HepG2 (cell line): ENCODE results near the gene AGPAT2. TPM values are rescaled to one million over a fixed set of nuclear protein-coding genes. Genes with fewer than 3 reads are reported as not detected.

Experiments
- ATAC-seq: fragments of 200-7000 bp; cut with Tn5 transposase; 3 replicates; pipeline ENCODE4 v1.9.1; 2020; ENCODE audit warnings: mild to moderate bottlenecking, moderate library complexity
- BruUV-seq: library from RNA; stranded (reverse); fragments of 400-500 nt; replicated peaks from 2 replicates; lab custom pipeline; 2021; lab: Mats Ljungman, UMichigan
- CTCF ChIA-PET: fragments of 300-600 bp; formaldehyde crosslinking; extraction: SDS; loops from one replicate; lab custom pipeline; 2021; ENCODE audit warnings: low total read pairs, inconsistent platforms, low intra/inter-chr PET ratio; lab: Yijun Ruan, JAX
- POLR2A ChIA-PET: fragments of 350-600 bp; sonication (Branson Sonifier 250); formaldehyde crosslinking; loops from one replicate; lab custom pipeline; 2020; ENCODE audit warnings: antibody characterized with exemption, inconsistent platforms; lab: Yijun Ruan, JAX
- DNase-seq: peaks from one replicate; pipeline ENCODE4 v3.0.0-alpha.2; 2015; ENCODE audit warnings: low spot score
- FAIRE-seq: peaks from 3 replicates; lab custom pipeline; 2011; peaks lifted over from hg19 to GRCh38; lab: Jason Lieb, UNC
- H2AFZ ChIP-seq: one replicate; pipeline ENCODE4 v1.6.1; 2011; ENCODE audit warnings: low read length, inconsistent platforms
- H3K27ac ChIP-seq: fragments of 300-600 bp; 3 replicates; pipeline ENCODE4 v1.8.0; 2011; ENCODE audit warnings: mixed run types, mild to moderate bottlenecking, mixed read lengths, low read length, inconsistent platforms; ENCODE audit not compliant: insufficient read depth; ENCODE audit errors: extremely low read length
- H3K27me3 ChIP-seq, 2 experiments: fragments of 200-600 bp in 1 of 2; 2 replicates in 1 of 2; 3 replicates in 1 of 2; pipeline versions ENCODE4 v1.6.0 to v1.8.0; 2011; ENCODE audit warnings: low read length in 2 of 2, mild to moderate bottlenecking in 2 of 2, moderate library complexity in 2 of 2, inconsistent platforms in 1 of 2; ENCODE audit not compliant: insufficient read depth in 2 of 2, control insufficient read depth in 1 of 2
- H3K36me3 ChIP-seq, 2 experiments: fragments of 200-600 bp in 1 of 2; replicated peaks in 1 of 2; 2 replicates in 1 of 2; 3 replicates in 1 of 2; pipeline versions ENCODE4 v1.5.1 to v1.8.0; 2011; ENCODE audit warnings: low read length in 2 of 2, inconsistent platforms in 1 of 2; ENCODE audit not compliant: insufficient read depth in 2 of 2, control insufficient read depth in 1 of 2
- H3K4me1 ChIP-seq: 2 replicates; pipeline ENCODE4 v1.5.1; 2012; ENCODE audit warnings: low read length, inconsistent platforms; ENCODE audit not compliant: insufficient read depth
- H3K4me2 ChIP-seq: 2 replicates; pipeline ENCODE4 v1.6.0; 2011; ENCODE audit warnings: low read depth, low read length, inconsistent platforms
- H3K4me3 ChIP-seq, 3 experiments: fragments of 200-600 bp in 1 of 3; sonication (generic), shearing (Covaris generic) in 1 of 3; replicated peaks in 1 of 3; 2 replicates each; pipeline ENCODE4 v1.5.1; 2011 to 2016; ENCODE audit warnings: low read length in 3 of 3, inconsistent platforms in 2 of 3, low read depth in 2 of 3, mild to moderate bottlenecking in 2 of 3, control low read depth in 1 of 3, mixed read lengths in 1 of 3; ENCODE audit not compliant: insufficient read depth in 1 of 3
- H3K79me2 ChIP-seq: one replicate; pipeline ENCODE4 v1.6.1; 2011; ENCODE audit warnings: low read length, inconsistent platforms; ENCODE audit not compliant: insufficient read depth
- H3K9ac ChIP-seq: 2 replicates; pipeline ENCODE4 v1.6.0; 2011; ENCODE audit warnings: mild to moderate bottlenecking, low read depth, low read length, inconsistent platforms; ENCODE audit not compliant: insufficient read depth
- H3K9me3 ChIP-seq: 2 replicates; pipeline ENCODE4 v1.5.1; 2012; ENCODE audit warnings: mild to moderate bottlenecking, low read length
- H4K20me1 ChIP-seq: 2 replicates; pipeline ENCODE4 v1.6.0; 2011; ENCODE audit warnings: inconsistent platforms, mild to moderate bottlenecking, low read length, moderate library complexity; ENCODE audit not compliant: insufficient read depth
- ATF4 ChIP-seq, 2 experiments: fragments of 450-650 bp in 1 of 2; sonication (generic) in 1 of 2; formaldehyde crosslinking; IDR thresholded peaks; 2 replicates each; pipeline versions ENCODE4 v1.5.0 to v1.8.0; 2020 to 2022; ENCODE audit warnings: mild to moderate bottlenecking in 1 of 2, missing genetic modification reagents in 1 of 2
- BRD4 ChIP-seq: sonication (generic); formaldehyde crosslinking; IDR thresholded peaks from 2 replicates; pipeline ENCODE4 v1.4.0; 2020; ENCODE audit warnings: missing genetic modification reagents
- CREB1 ChIP-seq, 2 experiments: fragments of 450-650 bp in 1 of 2; IDR thresholded peaks; 2 replicates each; pipeline ENCODE4 v1.6.1; 2016 to 2017; ENCODE audit warnings: control low read depth in 1 of 2, mild to moderate bottlenecking in 1 of 2, missing compliant biosample characterization in 1 of 2, missing genetic modification characterization in 1 of 2
- HDAC1 ChIP-seq: sonication (generic); formaldehyde crosslinking; IDR thresholded peaks from 2 replicates; pipeline ENCODE4 v1.5.1; 2020; ENCODE audit warnings: mild to moderate bottlenecking, missing genetic modification reagents
- HNF1A ChIP-seq, 2 experiments: sonication (generic) in 1 of 2; formaldehyde crosslinking in 1 of 2; IDR thresholded peaks; 2 replicates each; pipeline versions ENCODE4 v1.4.0 to v1.6.1; 2016 to 2020; ENCODE audit warnings: borderline replicate concordance in 1 of 2, low read depth in 1 of 2, mild to moderate bottlenecking in 1 of 2, missing genetic modification reagents in 1 of 2
- KLF13 ChIP-seq: sonication (generic); formaldehyde crosslinking; IDR thresholded peaks from 2 replicates; pipeline ENCODE4 v1.4.0; 2020; ENCODE audit warnings: mild to moderate bottlenecking, missing genetic modification reagents
- U2AF1 ChIP-seq: fragments of 200-400 bp; formaldehyde crosslinking; optimal IDR thresholded peaks from 2 replicates; pipeline ENCODE3; 2017; ENCODE audit warnings: mild to moderate bottlenecking, low read depth, low read length
- ZBTB34 ChIP-seq: sonication (generic); formaldehyde crosslinking; IDR thresholded peaks from 2 replicates; pipeline ENCODE4 v1.8.0; 2022; ENCODE audit warnings: mild to moderate bottlenecking, missing genetic modification reagents
- ZBTB39 ChIP-seq: sonication (generic); formaldehyde crosslinking; IDR thresholded peaks from 2 replicates; pipeline ENCODE4 v1.5.0; 2020; ENCODE audit warnings: missing genetic modification reagents
- ZBTB49 ChIP-seq: sonication (generic); formaldehyde crosslinking; IDR thresholded peaks from 2 replicates; pipeline ENCODE4 v1.4.0; 2020; ENCODE audit warnings: missing genetic modification reagents, borderline replicate concordance
- ZFP36 ChIP-seq: fragments of 150-350 bp; IDR thresholded peaks from 2 replicates; pipeline ENCODE4 v1.6.1; 2018; ENCODE audit warnings: borderline replicate concordance, low read length, low read depth; ENCODE audit not compliant: partially characterized antibody
- ZNF430 ChIP-seq: sonication (generic); formaldehyde crosslinking; IDR thresholded peaks from 2 replicates; pipeline ENCODE4 v1.9.0; 2021; ENCODE audit warnings: mild to moderate bottlenecking, missing genetic modification reagents
- ZNF746 ChIP-seq: sonication (generic); formaldehyde crosslinking; IDR thresholded peaks from 2 replicates; pipeline ENCODE4 v1.8.0; 2022; ENCODE audit warnings: mild to moderate bottlenecking, missing genetic modification reagents
- whole genome bisulfite sequencing: methylation state at CpG from one replicate; pipeline ENCODE4 v1.1.6; 2017; ENCODE audit warnings: low lambda C conversion rate; 5-methylcytosine and 5-hydroxymethylcytosine counted together
- in situ Hi-C: cut with HindIII; loops from 2 replicates; pipeline ENCODE4 v1.10.0; 2017; ENCODE audit warnings: low pct_unique_long_range_greater_than_20kb; ENCODE audit not compliant: extremely low pct_ligation_motif_present
- intact Hi-C: fragments of 100-400 bp; cut with micrococcal nuclease; formaldehyde crosslinking; loops from one replicate; pipeline ENCODE4 v1.10.0; 2022; ENCODE audit not compliant: unreplicated experiment
- polyA plus RNA-seq, 8 experiments: library from polyadenylated mRNA; depleted of rRNA in 3 of 8; stranded (reverse) in 7 of 8; unstranded in 1 of 8; fragments of >200 nt; fragmentation: Illumina TruSeq in 4 of 8; extraction: Trizol in 4 of 8; gene quantifications; 2 replicates each; pipeline versions ENCODE4 v1.2.1 to v1.2.3, GENCODE V29; 2011 to 2016; ENCODE audit warnings: low read depth in 4 of 8, missing spikeins in 1 of 8, mixed read lengths in 1 of 8; ENCODE audit not compliant: insufficient read depth in 1 of 8
- total RNA-seq, 5 experiments: library from RNA; depleted of rRNA; stranded (reverse); fragments of >200 nt; fragmentation: Illumina TruSeq; extraction: Trizol; gene quantifications; 2 replicates each; pipeline ENCODE4 v1.2.3, GENCODE V29; 2016; ENCODE audit warnings: low read depth in 1 of 5

The AGPAT2 gene
- total and polyA plus RNA-seq, 2 of the 13 experiments (the other 11 are each of a cell fraction or from before 2014, with no cell fraction given), result 3.9 to 25.8 TPM

GRCh38 chr9:136710543-136710942 is 23.3 kb upstream of the AGPAT2 start:
- Histone ChIP-seq H3K27ac (no peak overlapping the region), H3K4me3 (no peak overlapping the region), H3K9me3 (no peaks in the 10 kb centered on the region), H3K27me3 (peaks cover 15 to 60% of the 10 kb centered on the region in 2 experiments; a peak in 3 of 5 replicates), H4K20me1 (no peaks in the 10 kb centered on the region), H3K4me2 (no peak overlapping the region), H3K79me2 (no peaks in the 10 kb centered on the region), H3K36me3 (no peaks in the 10 kb centered on the region), H3K9ac (no peak overlapping the region), H2AFZ (no peak overlapping the region), H3K4me1 (peaks cover 29% of the 10 kb centered on the region)
- DNase-seq, result no peak
- FAIRE-seq, result no peak
- no TSS peak for BruUV-seq
- 15% methylated on average over 7 of the region's 7 CpGs for WGBS
- ChIA-PET POLR2A (no interaction called here), CTCF (no interaction called here)
- in situ Hi-C loops, result no loop called here
- intact Hi-C loops, result no loop called here
- no peak for ATAC-seq
- TF ChIP-seq ATF4 (CRISPR knock-in tag; IDR thresholded peaks at IDR 0.05), result no peak
- no peak for TF ChIP-seq ZBTB49 (CRISPR knock-in tag)
- no peak for TF ChIP-seq ZBTB39
- no peak for TF ChIP-seq ZNF430 (CRISPR knock-in tag)
- TF ChIP-seq ZFP36, result no peak
- TF ChIP-seq HNF1A (IDR thresholded peaks at IDR 0.05; ENCODE audit: low read depth), result no peak
- no peak for TF ChIP-seq HNF1A (CRISPR knock-in tag; IDR thresholded peaks at IDR 0.05; ENCODE audit: borderline replicate concordance)
- no peak for TF ChIP-seq KLF13 (CRISPR knock-in tag)
- no peak for TF ChIP-seq ZNF746 (CRISPR knock-in tag)
- TF ChIP-seq U2AF1, result no peak
- no peak for TF ChIP-seq HDAC1 (CRISPR knock-in tag)
- TF ChIP-seq CREB1 (IDR thresholded peaks at IDR 0.05), result no peak
- TF ChIP-seq CREB1 (CRISPR knock-in tag; IDR thresholded peaks at IDR 0.05), result no peak
- no peak for TF ChIP-seq ZBTB34 (CRISPR knock-in tag)
- no peak for TF ChIP-seq BRD4 (CRISPR knock-in tag)
